Measurements from ENCODE around the gene MFAP2. TPM values are rescaled to one million over a fixed set of nuclear protein-coding genes. Genes with fewer than 3 reads are reported as not detected.
A peak's percentile ranks its signal among the peaks of the same experiment; 100 is the strongest.

MFAP2 gene
- total RNA-seq, 1 experiment from 2014 or later, result 22.7 TPM

DNA sequence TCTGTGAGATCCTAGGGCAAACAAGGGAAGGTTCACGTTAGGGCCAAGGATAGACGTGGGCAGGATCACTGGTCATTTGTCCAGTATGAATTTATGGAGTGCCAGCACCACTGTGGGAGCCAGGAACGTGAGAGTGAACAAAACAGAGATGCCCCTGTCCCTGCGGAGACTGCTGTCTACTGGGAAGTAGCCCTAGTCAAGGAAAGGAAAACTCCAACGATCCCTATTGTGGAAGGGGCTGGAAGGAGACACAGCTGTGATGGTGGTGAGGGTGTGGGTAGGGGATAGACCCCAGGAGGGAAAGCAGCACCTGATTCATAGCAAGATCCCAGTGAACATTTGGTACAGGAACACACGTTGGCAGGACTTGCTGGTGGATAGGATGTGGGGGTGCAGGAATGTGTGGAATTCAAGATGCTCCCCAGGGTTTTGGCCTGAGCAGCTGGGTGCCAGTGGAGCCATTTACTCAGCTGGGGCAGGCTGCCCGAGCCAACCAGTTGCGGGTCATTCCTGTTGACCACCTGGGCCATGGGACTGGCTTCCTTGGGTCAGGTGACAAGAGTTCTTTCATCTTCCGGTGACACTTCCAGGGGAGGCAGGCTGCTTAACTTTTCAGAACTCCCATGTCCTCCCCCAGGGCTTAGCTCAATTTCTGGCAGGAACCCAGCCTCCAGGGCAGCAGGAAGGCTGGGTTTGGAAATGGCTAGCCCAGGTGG lies 32.5 kb upstream of the MFAP2 start:
- no peaks in the 10 kb centered on the region for H3K27me3 Mint-ChIP-seq (ENCODE audit: insufficient read depth, unreplicated experiment)
- TF ChIP-seq, protein P1, sequence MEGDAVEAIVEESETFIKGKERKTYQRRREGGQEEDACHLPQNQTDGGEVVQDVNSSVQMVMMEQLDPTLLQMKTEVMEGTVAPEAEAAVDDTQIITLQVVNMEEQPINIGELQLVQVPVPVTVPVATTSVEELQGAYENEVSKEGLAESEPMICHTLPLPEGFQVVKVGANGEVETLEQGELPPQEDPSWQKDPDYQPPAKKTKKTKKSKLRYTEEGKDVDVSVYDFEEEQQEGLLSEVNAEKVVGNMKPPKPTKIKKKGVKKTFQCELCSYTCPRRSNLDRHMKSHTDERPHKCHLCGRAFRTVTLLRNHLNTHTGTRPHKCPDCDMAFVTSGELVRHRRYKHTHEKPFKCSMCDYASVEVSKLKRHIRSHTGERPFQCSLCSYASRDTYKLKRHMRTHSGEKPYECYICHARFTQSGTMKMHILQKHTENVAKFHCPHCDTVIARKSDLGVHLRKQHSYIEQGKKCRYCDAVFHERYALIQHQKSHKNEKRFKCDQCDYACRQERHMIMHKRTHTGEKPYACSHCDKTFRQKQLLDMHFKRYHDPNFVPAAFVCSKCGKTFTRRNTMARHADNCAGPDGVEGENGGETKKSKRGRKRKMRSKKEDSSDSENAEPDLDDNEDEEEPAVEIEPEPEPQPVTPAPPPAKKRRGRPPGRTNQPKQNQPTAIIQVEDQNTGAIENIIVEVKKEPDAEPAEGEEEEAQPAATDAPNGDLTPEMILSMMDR (IDR thresholded peaks at IDR 0.05; ENCODE audit: insufficient read depth in 1 of 2, low read depth in 1 of 2, low read length in 1 of 2, severe bottlenecking in 1 of 2, unreplicated experiment in 1 of 2), result no peak
- peak overlapping the region; percentile 77 for H3K4me3 Mint-ChIP-seq (ENCODE audit: unreplicated experiment)
- peaks cover 23% of the 10 kb centered on the region for H3K4me1 ChIP-seq
- no peak overlapping the region for H3K27ac Mint-ChIP-seq (ENCODE audit: unreplicated experiment)
- peaks cover 9% of the 10 kb centered on the region for H3K36me3 Mint-ChIP-seq (ENCODE audit: insufficient read depth, unreplicated experiment)
- H3K36me3 ChIP-seq (ENCODE audit: control insufficient read depth, insufficient read depth, low read length), result no peaks in the 10 kb centered on the region
- no TSS peak for BruUV-seq (replicated peaks)
- CTCF ChIA-PET, result interaction anchor here (1.2 kb wide), 1 partner anchor 52 kb away, joined by 4 read pairs; no protein-coding TSS in a partner anchor
- POLR2A ChIA-PET, result no interaction called here
- H3K9me3 ChIP-seq, result no peaks in the 10 kb centered on the region
- H3K9me3 Mint-ChIP-seq (ENCODE audit: unreplicated experiment), result no peaks in the 10 kb centered on the region
- no peaks in the 10 kb centered on the region for H3K27me3 ChIP-seq (replicated peaks; ENCODE audit: control insufficient read depth, insufficient read depth, low read length)
- no peak overlapping the region for H3K4me3 ChIP-seq (ENCODE audit: low read depth, low read length)
- DNase-seq, result no peak
- intact Hi-C loops (cut with micrococcal nuclease; ENCODE audit: unreplicated experiment), result no loop called here
- H3K4me1 Mint-ChIP-seq (ENCODE audit: low read depth, unreplicated experiment), result peaks cover 10% of the 10 kb centered on the region

DNA sequence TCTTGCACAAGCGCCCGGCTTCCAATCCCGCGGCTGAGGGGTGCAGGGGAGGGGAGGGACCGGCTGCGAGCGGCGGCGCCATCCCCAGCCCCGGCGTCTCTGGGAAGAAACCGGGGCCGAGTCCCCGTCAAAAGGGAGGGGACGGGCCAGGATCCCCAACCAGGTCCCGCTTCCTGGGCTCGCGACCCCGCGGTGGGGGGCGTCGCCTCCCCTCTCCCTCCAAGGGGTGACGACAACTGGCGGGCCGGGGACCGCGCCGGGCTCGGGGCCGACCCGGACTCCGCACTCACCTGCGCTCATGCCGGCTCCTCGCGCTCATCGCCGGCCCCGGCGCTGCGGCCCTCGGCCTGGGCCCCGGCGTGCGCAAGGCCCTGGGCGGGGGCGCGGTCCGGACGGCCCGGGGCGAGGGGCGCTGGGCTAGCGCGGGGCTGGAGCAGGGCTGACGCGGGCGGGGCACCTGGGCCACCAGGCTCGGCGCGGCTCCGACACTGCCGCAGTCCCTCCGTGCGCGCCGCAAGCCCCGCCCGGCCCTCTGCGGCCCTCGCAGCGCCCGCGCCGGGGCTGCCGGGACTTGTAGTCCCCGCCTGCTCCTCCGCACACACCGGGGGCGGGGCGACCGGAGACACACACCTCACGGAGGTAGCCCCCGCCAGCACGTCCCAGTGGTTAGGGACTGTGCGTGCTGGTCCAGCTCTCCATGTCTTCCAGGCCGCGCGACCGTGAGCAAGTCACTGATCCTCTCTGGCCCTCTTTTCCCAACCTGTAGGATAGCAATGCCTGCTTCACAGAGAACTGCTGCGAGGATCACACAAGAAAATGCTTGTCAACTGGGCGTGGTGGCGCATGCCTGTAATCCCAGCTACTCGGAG lies 31.3 kb upstream of the MFAP2 start, which contains the start of gene ATP13A2:
Gene ATP13A2, minus strand, starts transcription at position 490 of the 869 bp plus-strand sequence. Its CDS starts 190 bp downstream, at position 300.
- no TSS peak for BruUV-seq (replicated peaks)
- TF ChIP-seq, protein P1 (IDR thresholded peaks at IDR 0.05; ENCODE audit: insufficient read depth in 1 of 2, low read depth in 1 of 2, low read length in 1 of 2, severe bottlenecking in 1 of 2, unreplicated experiment in 1 of 2), result no peak
- no peaks in the 10 kb centered on the region for H3K27me3 ChIP-seq (replicated peaks; ENCODE audit: control insufficient read depth, insufficient read depth, low read length)
- H3K36me3 Mint-ChIP-seq (ENCODE audit: insufficient read depth, unreplicated experiment), result peaks cover 9% of the 10 kb centered on the region
- POLR2A ChIA-PET, result no interaction called here
- DNase-seq, result peak; percentile 87 to 91
- H3K4me1 ChIP-seq, result peaks cover 22% of the 10 kb centered on the region
- CTCF ChIA-PET, result interaction anchor here (1.2 kb wide), 1 partner anchor 51 kb away, joined by 4 read pairs; no protein-coding TSS in a partner anchor
- intact Hi-C loops (cut with micrococcal nuclease; ENCODE audit: unreplicated experiment), result no loop called here
- H3K9me3 ChIP-seq, result no peaks in the 10 kb centered on the region
- no peaks in the 10 kb centered on the region for H3K36me3 ChIP-seq (ENCODE audit: control insufficient read depth, insufficient read depth, low read length)
- no peaks in the 10 kb centered on the region for H3K9me3 Mint-ChIP-seq (ENCODE audit: unreplicated experiment)
- no peaks in the 10 kb centered on the region for H3K27me3 Mint-ChIP-seq (ENCODE audit: insufficient read depth, unreplicated experiment)
- peaks cover 10% of the 10 kb centered on the region for H3K4me1 Mint-ChIP-seq (ENCODE audit: low read depth, unreplicated experiment)
- H3K4me3 Mint-ChIP-seq (ENCODE audit: unreplicated experiment), result peak within 1 kb of the TSS; percentile 77
- peak within 1 kb of the TSS; percentile 76 for H3K4me3 ChIP-seq (ENCODE audit: low read depth, low read length)
- H3K27ac Mint-ChIP-seq (ENCODE audit: unreplicated experiment), result no peak within 1 kb of the TSS

GRCh38 chr1:17011092-17011438 lies 30.6 kb upstream of the MFAP2 start:
- POLR2A ChIA-PET, result no interaction called here
- Histone ChIP-seq H3K9me3 (no peaks in the 10 kb centered on the region), H3K27me3 (replicated peaks; ENCODE audit: control insufficient read depth, insufficient read depth, low read length) (no peaks in the 10 kb centered on the region), H3K4me1 (peaks cover 16% of the 10 kb centered on the region), H3K36me3 (ENCODE audit: control insufficient read depth, insufficient read depth, low read length) (no peaks in the 10 kb centered on the region), H3K4me3 (ENCODE audit: low read depth, low read length) (peak overlapping the region; percentile 76)
- H3K9me3 Mint-ChIP-seq (ENCODE audit: unreplicated experiment), result no peaks in the 10 kb centered on the region
- no peak for DNase-seq
- no peak overlapping the region for H3K27ac Mint-ChIP-seq (ENCODE audit: unreplicated experiment)
- CTCF ChIA-PET, result no interaction called here
- intact Hi-C loops (cut with micrococcal nuclease; ENCODE audit: unreplicated experiment), result no loop called here
- BruUV-seq (replicated peaks), result no TSS peak
- TF ChIP-seq, protein P1 (IDR thresholded peaks at IDR 0.05; ENCODE audit: insufficient read depth in 1 of 2, low read depth in 1 of 2, low read length in 1 of 2, severe bottlenecking in 1 of 2, unreplicated experiment in 1 of 2), result no peak
- H3K36me3 Mint-ChIP-seq (ENCODE audit: insufficient read depth, unreplicated experiment), result peaks cover 2% of the 10 kb centered on the region
- peaks cover 10% of the 10 kb centered on the region for H3K4me1 Mint-ChIP-seq (ENCODE audit: low read depth, unreplicated experiment)
- H3K27me3 Mint-ChIP-seq (ENCODE audit: insufficient read depth, unreplicated experiment), result no peaks in the 10 kb centered on the region
- peak overlapping the region; percentile 66 for H3K4me3 Mint-ChIP-seq (ENCODE audit: unreplicated experiment)
